GM18867 (cell line): ENCODE results near the gene POLRMT.

ENCODE experiments used
- ATAC-seq: cut with Tn5 transposase; IDR thresholded peaks from one replicate; pipeline ENCODE4 v1.9.1; 2021; ENCODE audit warnings: mild to moderate bottlenecking, moderate library complexity; ENCODE audit not compliant: unreplicated experiment

Gene POLRMT

GRCh38 chr19:648305-648704 is 15.0 kb upstream of the POLRMT start:
- ATAC-seq, result no peak

- ATAC-seq, result no peak
Observed at GRCh38 chr19:647566-648284, 14.4 kb upstream of the POLRMT start.

- no peak for ATAC-seq
Observed at GRCh38 chr19:646779-647565, 13.6 kb upstream of the POLRMT start.

- ATAC-seq, result no peak
Observed at GRCh38 chr19:645912-646778, 12.8 kb upstream of the POLRMT start.

GRCh38 chr19:644789-645188 is 11.5 kb upstream of the POLRMT start:
- ATAC-seq, result no peak

- ATAC-seq, result no peak
Observed at GRCh38 chr19:644363-644762, 11.0 kb upstream of the POLRMT start.

GRCh38 chr19:643736-644135 is 10.4 kb upstream of the POLRMT start:
- no peak for ATAC-seq

- no peak for ATAC-seq
Observed at GRCh38 chr19:642767-643727, 9.7 kb upstream of the POLRMT start.

- ATAC-seq, result no peak
Observed at GRCh38 chr19:641702-642101, 8.4 kb upstream of the POLRMT start.

GRCh38 chr19:640606-641189 is 7.4 kb upstream of the POLRMT start:
- ATAC-seq, result no peak

GRCh38 chr19:640161-640558 is 6.8 kb upstream of the POLRMT start:
- no peak for ATAC-seq

GRCh38 chr19:639253-640160 is 6.2 kb upstream of the POLRMT start, which contains the start of gene FGF22:
Gene FGF22 (plus strand): TSS chr19:639879. CDS start chr19:639926, 47 bp downstream.
- ATAC-seq, result peak; percentile 66

- no peak for ATAC-seq
Observed at GRCh38 chr19:638906-639252, 5.5 kb upstream of the POLRMT start.

- ATAC-seq, result no peak
Observed at GRCh38 chr19:634975-635652, 1.8 kb upstream of the POLRMT start.

GRCh38 chr19:633786-634639 is 676 bp upstream of the POLRMT start:
- ATAC-seq, result no peak

GRCh38 chr19:632579-633067 is 714 bp downstream of the POLRMT start:
- ATAC-seq, result peak; percentile 25
